AG04450 (cell line): Measurements from ENCODE around the gene TMEM107. TPM values are rescaled to one million over a fixed set of nuclear protein-coding genes. Genes with fewer than 3 reads are reported as not detected.

ENCODE experiments used
- CTCF ChIA-PET: fragments of 300-600, 350-600 bp; formaldehyde crosslinking; extraction: SDS; loops from one replicate; lab custom pipeline; 2022; ENCODE audit warnings: antibody characterized with exemption, inconsistent platforms; lab: Charles Lee
- POLR2A ChIA-PET: fragments of 350-600 bp; formaldehyde crosslinking; extraction: SDS; loops from one replicate; lab custom pipeline; 2021; ENCODE audit warnings: antibody characterized with exemption, inconsistent platforms; lab: Yijun Ruan, JAX
- DNase-seq: peaks from one replicate; pipeline ENCODE4 v3.0.0-alpha.2; 2011; ENCODE audit warnings: low read depth, low spot score
- H3K27ac ChIP-seq: one replicate; pipeline ENCODE4 v1.5.1; 2012; ENCODE audit warnings: low read depth, low read length, control low read depth
- H3K27me3 ChIP-seq: one replicate; pipeline ENCODE4 v1.6.0; 2012; ENCODE audit warnings: low read length; ENCODE audit not compliant: control insufficient read depth, insufficient read depth
- H3K4me3 ChIP-seq: 2 replicates; pipeline ENCODE4 v1.5.1; 2011; ENCODE audit warnings: mild to moderate bottlenecking, low read depth, low read length, control low read depth
- H3K9me3 ChIP-seq: 2 replicates; pipeline ENCODE4 v1.5.1; 2012; ENCODE audit warnings: low read length; ENCODE audit not compliant: control insufficient read depth, insufficient read depth
- polyA plus RNA-seq: library from polyadenylated mRNA; depleted of rRNA; stranded (reverse); fragments of >200 nt; gene quantifications from 2 replicates; pipeline ENCODE4 v1.2.3, GENCODE V29; 2011
- TF ChIP-seq, protein P1 (sequence below): IDR thresholded peaks from 2 replicates; pipeline ENCODE4 v1.5.1; 2011; ENCODE audit warnings: low read depth, low read length, control low read depth, inconsistent platforms

TMEM107 gene
- polyA plus RNA-seq, 1 experiment, result 9.6 TPM

DNA sequence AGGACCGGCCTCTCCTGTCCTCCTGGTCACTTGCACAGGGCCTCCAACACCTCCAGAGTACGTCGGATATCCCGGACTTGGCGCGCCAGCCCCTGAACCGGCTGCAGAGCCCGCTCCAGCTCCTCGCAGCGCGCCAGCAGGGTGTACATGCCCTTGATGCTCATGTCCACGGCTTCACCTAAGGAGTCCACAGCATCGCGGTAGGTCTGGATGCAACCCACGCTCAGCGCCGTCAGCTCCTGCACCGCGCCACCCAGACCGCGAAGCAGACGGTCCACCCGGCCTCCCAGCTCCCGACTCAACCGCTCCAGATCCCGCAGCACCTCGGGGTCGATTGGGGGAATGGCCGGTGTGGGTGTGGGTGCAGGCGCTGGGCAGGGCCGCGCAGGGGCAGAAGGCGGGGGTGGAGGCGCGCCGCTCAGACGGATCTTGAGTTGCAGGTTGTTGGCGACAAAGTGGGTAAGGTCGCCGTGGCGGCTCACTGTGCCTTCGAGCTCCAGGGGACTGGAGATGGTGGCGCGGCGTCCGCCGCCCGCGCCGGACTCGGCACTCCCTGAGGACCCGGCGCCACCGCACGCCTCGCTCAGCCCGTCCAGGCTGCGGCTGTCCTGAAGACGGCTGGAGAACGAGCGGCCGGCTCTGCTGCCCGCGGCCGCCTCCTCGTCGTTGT is 13.0 kb upstream of the TMEM107 start:
- POLR2A ChIA-PET, result interaction anchor here (1.1 to 1.4 kb wide), 3 partner anchors 11 to 21 kb away, joined by 7 to 14 read pairs (median 9); partner anchors contain the start of gene AURKB
- H3K27me3 ChIP-seq, result no peaks in the 10 kb centered on the region
- CTCF ChIA-PET, result interaction anchor here (0.9 to 1.7 kb wide), 3 partner anchors 9 to 112 kb away, joined by 3 to 5 read pairs (median 3); no protein-coding TSS in a partner anchor
- no peaks in the 10 kb centered on the region; the same call in 1 of the 2 replicates for H3K9me3 ChIP-seq
- no peak for DNase-seq
- peak overlapping the region; percentile 75 for H3K4me3 ChIP-seq
- TF ChIP-seq, protein P1, sequence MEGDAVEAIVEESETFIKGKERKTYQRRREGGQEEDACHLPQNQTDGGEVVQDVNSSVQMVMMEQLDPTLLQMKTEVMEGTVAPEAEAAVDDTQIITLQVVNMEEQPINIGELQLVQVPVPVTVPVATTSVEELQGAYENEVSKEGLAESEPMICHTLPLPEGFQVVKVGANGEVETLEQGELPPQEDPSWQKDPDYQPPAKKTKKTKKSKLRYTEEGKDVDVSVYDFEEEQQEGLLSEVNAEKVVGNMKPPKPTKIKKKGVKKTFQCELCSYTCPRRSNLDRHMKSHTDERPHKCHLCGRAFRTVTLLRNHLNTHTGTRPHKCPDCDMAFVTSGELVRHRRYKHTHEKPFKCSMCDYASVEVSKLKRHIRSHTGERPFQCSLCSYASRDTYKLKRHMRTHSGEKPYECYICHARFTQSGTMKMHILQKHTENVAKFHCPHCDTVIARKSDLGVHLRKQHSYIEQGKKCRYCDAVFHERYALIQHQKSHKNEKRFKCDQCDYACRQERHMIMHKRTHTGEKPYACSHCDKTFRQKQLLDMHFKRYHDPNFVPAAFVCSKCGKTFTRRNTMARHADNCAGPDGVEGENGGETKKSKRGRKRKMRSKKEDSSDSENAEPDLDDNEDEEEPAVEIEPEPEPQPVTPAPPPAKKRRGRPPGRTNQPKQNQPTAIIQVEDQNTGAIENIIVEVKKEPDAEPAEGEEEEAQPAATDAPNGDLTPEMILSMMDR, result no peak
- H3K27ac ChIP-seq, result no peak overlapping the region

DNA sequence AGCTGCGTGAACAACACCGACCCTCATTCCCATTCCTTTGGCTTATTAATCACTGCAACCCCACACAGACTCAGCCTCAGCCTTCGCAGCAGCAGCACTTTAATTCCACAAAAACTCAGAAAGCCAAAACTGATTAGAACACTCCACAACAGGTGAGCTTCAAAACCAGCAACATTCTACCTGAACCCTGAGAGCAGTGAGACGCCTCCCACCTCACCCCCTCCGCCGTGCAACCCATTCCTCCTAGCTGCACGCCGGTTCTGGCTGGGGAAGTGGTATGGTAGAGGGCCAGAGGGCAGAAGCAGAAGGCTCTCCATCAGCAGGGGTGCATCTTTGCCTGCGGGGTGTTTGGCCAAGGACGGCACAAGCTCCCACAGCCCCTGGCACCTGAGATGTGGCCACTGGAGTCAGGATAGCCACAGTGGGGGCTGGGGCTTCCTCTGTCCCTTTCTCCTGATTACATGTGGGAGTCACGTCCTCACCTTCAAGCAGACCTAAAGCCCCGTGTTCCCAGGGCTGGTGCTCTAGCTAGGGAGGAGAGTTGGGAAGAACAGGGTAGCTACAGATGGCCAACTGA is 12.2 kb upstream of the TMEM107 start:
- ChIA-PET POLR2A (interaction anchor here (0.7 to 3.6 kb wide), 5 partner anchors 10 to 37 kb away, joined by 3 to 25 read pairs (median 5); partner anchors contain the start of gene PER1), CTCF (interaction anchor here (0.8 to 1.7 kb wide), 4 partner anchors 10 to 113 kb away, joined by 3 to 5 read pairs (median 3); no protein-coding TSS in a partner anchor)
- Histone ChIP-seq H3K9me3 (no peaks in the 10 kb centered on the region; the same call in 1 of the 2 replicates), H3K4me3 (peak overlapping the region; percentile 75), H3K27ac (peak overlapping the region; percentile 68), H3K27me3 (no peaks in the 10 kb centered on the region)
- DNase-seq, result no peak
- TF ChIP-seq, protein P1, result no peak

DNA sequence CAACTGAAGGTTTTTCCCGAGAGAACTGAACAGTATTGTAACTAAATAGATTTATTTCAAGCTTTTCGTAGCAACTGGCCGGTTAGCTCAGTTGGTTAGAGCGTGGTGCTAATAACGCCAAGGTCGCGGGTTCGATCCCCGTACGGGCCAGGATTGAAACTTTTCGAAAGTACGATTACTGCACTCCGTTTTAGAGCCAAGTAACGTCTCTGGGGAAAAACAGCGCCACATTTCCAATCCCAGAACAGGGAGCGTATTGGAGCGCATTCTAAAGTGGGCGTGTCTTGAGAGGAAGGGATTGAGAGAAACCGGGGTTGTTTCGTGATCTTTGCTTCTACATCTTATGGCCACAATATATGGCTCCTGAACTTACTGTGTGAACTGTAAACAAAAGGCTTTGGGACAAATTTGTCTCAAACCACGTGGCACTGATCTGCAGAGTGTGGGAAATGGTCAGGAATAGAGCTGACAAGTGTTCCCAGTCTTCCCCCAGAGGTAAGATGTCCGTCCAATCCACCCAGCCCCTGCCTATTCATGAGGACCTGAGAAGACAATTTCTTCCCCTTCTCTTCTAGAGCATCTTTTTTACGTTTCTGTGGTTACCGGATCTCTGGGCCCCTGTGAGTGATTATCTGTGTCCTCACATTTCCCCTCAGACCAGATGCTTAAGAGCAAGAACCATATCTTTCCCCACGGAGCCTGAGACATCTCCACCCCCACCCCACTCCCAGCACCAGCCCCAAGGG is 11.5 kb upstream of the TMEM107 start:
- no peaks in the 10 kb centered on the region for H3K27me3 ChIP-seq
- H3K27ac ChIP-seq, result peak overlapping the region; percentile 79
- peak; percentile 99 for DNase-seq
- TF ChIP-seq, protein P1, result peak; percentile 6; the same call in 1 of the 2 replicates
- ChIA-PET POLR2A (interaction anchor here (0.7 to 3.6 kb wide), 6 partner anchors 11 to 38 kb away, joined by 3 to 25 read pairs (median 4); partner anchors contain the start of genes AURKB and PER1), CTCF (interaction anchor here (0.7 to 1.7 kb wide), 4 partner anchors 11 to 94 kb away, joined by 3 to 5 read pairs (median 3); partner anchors contain the start of gene ALOXE3)
- peak overlapping the region; percentile 97 for H3K4me3 ChIP-seq
- no peaks in the 10 kb centered on the region; the same call in 1 of the 2 replicates for H3K9me3 ChIP-seq

DNA sequence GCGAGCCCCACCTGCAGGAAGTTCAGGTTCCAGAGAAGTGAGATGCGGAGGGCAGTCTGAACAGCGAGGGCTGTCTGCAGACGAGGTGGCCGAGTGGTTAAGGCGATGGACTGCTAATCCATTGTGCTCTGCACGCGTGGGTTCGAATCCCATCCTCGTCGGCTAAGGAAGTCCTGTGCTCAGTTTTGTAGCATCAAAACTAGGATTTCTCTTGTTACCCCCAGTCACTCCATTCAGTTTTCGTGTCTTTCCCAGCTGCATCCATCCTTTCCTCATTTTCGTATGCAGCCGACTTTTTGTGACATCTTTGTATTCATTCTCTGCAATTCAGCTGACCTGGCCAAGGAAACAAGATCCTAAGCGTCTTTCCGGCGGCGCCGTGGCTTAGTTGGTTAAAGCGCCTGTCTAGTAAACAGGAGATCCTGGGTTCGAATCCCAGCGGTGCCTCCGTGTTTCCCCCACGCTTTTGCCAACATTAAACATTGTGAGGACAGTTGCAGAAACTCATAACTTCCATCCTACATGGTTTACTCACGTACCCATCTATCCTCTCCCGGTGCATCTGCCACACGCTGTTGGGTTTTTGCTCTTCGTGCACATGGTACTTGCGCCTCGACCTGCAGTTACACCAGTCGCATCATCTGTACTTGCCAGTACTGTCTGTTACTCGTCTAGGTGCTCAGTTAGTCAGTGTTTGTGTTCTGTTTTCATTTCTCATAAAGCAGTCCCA is 10.8 kb upstream of the TMEM107 start:
- CTCF ChIA-PET, result interaction anchor here (0.7 kb wide), 1 partner anchor 69 kb away, joined by 3 read pairs; the partner anchor contains the start of gene ALOXE3
- DNase-seq, result peak; percentile 90
- H3K4me3 ChIP-seq, result peak overlapping the region; percentile 97
- H3K27ac ChIP-seq, result peak overlapping the region; percentile 79
- H3K9me3 ChIP-seq, result no peaks in the 10 kb centered on the region; the same call in 1 of the 2 replicates
- TF ChIP-seq, protein P1, result peak; percentile 53; the same call in 1 of the 2 replicates
- POLR2A ChIA-PET, result interaction anchor here (0.7 to 3.6 kb wide), 4 partner anchors 14 to 35 kb away, joined by 3 to 25 read pairs (median 14); partner anchors contain the start of genes AURKB and PER1
- no peaks in the 10 kb centered on the region for H3K27me3 ChIP-seq
